Measurements from ENCODE around the gene HDAC7. TPM values are rescaled to one million over a fixed set of nuclear protein-coding genes. Genes with fewer than 3 reads are reported as not detected.

The HDAC7 gene
- total and polyA plus RNA-seq, 2 experiments from 2014 or later, result 41.3 to 60.1 TPM

DNA sequence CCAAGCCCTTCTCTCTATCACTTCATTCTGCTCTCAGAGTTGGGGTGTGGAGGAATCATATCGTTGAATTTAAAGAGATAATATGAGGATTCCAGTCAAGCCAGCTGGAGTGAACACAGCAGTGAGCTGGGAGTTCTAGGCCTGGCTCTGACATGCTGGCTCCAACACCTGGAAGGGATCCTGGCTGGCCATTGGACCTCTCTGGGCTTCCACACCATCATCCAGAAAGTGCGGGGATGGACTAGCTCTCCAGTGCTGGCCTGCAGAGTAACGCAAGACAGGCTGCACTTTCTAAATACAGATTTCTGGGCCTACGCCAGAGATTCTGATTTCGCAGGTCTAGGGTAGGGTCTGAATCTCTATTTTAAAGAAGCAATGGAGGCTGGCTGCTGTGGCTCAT lies 34.8 kb upstream of the HDAC7 start (continued):
- TF ChIP-seq ZNF331 (CRISPR knock-in tag; IDR thresholded peaks at IDR 0.05; ENCODE audit: low read depth) (no peak), JUNB (IDR thresholded peaks at IDR 0.05; ENCODE audit: unreplicated experiment) (no peak), EZH2phosphoT487 (IDR thresholded peaks at IDR 0.05; ENCODE audit: unreplicated experiment) (no peak)
- TF ChIP-seq, protein P1, sequence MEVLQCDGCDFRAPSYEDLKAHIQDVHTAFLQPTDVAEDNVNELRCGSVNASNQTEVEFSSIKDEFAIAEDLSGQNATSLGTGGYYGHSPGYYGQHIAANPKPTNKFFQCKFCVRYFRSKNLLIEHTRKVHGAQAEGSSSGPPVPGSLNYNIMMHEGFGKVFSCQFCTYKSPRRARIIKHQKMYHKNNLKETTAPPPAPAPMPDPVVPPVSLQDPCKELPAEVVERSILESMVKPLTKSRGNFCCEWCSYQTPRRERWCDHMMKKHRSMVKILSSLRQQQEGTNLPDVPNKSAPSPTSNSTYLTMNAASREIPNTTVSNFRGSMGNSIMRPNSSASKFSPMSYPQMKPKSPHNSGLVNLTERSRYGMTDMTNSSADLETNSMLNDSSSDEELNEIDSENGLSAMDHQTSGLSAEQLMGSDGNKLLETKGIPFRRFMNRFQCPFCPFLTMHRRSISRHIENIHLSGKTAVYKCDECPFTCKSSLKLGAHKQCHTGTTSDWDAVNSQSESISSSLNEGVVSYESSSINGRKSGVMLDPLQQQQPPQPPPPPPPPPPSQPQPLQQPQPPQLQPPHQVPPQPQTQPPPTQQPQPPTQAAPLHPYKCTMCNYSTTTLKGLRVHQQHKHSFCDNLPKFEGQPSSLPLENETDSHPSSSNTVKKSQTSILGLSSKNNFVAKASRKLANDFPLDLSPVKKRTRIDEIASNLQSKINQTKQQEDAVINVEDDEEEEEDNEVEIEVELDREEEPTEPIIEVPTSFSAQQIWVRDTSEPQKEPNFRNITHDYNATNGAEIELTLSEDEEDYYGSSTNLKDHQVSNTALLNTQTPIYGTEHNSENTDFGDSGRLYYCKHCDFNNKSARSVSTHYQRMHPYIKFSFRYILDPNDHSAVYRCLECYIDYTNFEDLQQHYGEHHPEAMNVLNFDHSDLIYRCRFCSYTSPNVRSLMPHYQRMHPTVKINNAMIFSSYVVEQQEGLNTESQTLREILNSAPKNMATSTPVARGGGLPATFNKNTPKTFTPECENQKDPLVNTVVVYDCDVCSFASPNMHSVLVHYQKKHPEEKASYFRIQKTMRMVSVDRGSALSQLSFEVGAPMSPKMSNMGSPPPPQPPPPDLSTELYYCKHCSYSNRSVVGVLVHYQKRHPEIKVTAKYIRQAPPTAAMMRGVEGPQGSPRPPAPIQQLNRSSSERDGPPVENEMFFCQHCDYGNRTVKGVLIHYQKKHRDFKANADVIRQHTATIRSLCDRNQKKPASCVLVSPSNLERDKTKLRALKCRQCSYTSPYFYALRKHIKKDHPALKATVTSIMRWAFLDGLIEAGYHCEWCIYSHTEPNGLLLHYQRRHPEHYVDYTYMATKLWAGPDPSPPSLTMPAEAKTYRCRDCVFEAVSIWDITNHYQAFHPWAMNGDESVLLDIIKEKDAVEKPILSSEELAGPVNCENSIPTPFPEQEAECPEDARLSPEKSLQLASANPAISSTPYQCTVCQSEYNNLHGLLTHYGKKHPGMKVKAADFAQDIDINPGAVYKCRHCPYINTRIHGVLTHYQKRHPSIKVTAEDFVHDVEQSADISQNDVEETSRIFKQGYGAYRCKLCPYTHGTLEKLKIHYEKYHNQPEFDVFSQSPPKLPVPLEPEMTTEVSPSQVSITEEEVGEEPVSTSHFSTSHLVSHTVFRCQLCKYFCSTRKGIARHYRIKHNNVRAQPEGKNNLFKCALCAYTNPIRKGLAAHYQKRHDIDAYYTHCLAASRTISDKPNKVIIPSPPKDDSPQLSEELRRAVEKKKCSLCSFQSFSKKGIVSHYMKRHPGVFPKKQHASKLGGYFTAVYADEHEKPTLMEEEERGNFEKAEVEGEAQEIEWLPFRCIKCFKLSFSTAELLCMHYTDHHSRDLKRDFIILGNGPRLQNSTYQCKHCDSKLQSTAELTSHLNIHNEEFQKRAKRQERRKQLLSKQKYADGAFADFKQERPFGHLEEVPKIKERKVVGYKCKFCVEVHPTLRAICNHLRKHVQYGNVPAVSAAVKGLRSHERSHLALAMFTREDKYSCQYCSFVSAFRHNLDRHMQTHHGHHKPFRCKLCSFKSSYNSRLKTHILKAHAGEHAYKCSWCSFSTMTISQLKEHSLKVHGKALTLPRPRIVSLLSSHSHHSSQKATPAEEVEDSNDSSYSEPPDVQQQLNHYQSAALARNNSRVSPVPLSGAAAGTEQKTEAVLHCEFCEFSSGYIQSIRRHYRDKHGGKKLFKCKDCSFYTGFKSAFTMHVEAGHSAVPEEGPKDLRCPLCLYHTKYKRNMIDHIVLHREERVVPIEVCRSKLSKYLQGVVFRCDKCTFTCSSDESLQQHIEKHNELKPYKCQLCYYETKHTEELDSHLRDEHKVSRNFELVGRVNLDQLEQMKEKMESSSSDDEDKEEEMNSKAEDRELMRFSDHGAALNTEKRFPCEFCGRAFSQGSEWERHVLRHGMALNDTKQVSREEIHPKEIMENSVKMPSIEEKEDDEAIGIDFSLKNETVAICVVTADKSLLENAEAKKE (CRISPR knock-in tag; IDR thresholded peaks at IDR 0.05), result no peak

DNA sequence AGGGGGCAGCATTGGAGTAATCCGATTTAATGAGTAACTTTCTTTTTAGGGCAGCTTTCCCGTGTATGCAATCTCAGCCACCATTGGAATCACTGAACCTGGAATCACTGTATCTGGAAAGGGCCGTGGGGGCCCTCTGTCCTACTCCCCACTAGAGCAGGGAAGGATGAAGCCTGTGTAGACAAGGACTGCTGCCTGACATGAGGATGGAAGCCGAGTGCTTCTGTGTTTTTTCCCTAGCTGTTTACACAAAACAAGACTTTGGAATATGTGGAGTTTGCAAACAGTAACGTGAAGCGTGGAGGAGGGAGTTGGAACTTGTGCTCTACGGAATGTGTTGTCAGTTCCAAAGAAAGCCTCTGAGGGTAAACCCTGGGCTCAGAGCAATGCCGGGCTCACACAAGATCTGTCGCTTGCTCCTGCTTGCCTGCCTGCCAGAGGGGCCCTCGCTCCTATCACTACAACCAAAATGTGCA lies 32.4 kb upstream of the HDAC7 start:
- Mint-ChIP-seq H3K36me3 (ENCODE audit: low read depth) (no peaks in the 10 kb centered on the region), H3K27me3 (ENCODE audit: insufficient read depth, low read depth, poor library complexity) (peaks cover 11% of the 10 kb centered on the region), H3K9me3 (no peaks in the 10 kb centered on the region), H3K4me3 (no peak overlapping the region), H3K27ac (no peak overlapping the region), H3K4me1 (peaks cover 20% of the 10 kb centered on the region)
- Histone ChIP-seq H3K36me3 (ENCODE audit: insufficient read depth) (no peaks in the 10 kb centered on the region), H3K79me2 (replicated peaks; ENCODE audit: insufficient read depth) (no peaks in the 10 kb centered on the region), H4K20me1 (replicated peaks; ENCODE audit: insufficient read depth) (no peaks in the 10 kb centered on the region; the same call in none of the 2 replicates), H3K4me1 (ENCODE audit: insufficient read depth) (no peaks in the 10 kb centered on the region), H3K4me3 (no peak overlapping the region), H3K27ac (ENCODE audit: low read depth) (no peak overlapping the region), H2AFZ (no peak overlapping the region), H3F3A (replicated peaks; ENCODE audit: low read depth) (no peaks in the 10 kb centered on the region), H3K4me2 (no peak overlapping the region), H3K9me2 (ENCODE audit: insufficient read depth) (no peaks in the 10 kb centered on the region; the same call in 1 of the 2 replicates), H3K27me3 (ENCODE audit: insufficient read depth) (no peaks in the 10 kb centered on the region)
- DNase-seq (ENCODE audit: low spot score) (no peak), ATAC-seq (peak; percentile 61)
- TF ChIP-seq, protein P2, sequence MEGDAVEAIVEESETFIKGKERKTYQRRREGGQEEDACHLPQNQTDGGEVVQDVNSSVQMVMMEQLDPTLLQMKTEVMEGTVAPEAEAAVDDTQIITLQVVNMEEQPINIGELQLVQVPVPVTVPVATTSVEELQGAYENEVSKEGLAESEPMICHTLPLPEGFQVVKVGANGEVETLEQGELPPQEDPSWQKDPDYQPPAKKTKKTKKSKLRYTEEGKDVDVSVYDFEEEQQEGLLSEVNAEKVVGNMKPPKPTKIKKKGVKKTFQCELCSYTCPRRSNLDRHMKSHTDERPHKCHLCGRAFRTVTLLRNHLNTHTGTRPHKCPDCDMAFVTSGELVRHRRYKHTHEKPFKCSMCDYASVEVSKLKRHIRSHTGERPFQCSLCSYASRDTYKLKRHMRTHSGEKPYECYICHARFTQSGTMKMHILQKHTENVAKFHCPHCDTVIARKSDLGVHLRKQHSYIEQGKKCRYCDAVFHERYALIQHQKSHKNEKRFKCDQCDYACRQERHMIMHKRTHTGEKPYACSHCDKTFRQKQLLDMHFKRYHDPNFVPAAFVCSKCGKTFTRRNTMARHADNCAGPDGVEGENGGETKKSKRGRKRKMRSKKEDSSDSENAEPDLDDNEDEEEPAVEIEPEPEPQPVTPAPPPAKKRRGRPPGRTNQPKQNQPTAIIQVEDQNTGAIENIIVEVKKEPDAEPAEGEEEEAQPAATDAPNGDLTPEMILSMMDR (conservative IDR thresholded peaks at IDR 0.05; ENCODE audit: low read depth in 2 of 2), result no peak
- no peak for TF ChIP-seq POLR2AphosphoS5 (IDR thresholded peaks at IDR 0.05; ENCODE audit: low read depth)
- no peak for TF ChIP-seq EZH2phosphoT487 (IDR thresholded peaks at IDR 0.05; ENCODE audit: unreplicated experiment)
- TF ChIP-seq, protein P3, sequence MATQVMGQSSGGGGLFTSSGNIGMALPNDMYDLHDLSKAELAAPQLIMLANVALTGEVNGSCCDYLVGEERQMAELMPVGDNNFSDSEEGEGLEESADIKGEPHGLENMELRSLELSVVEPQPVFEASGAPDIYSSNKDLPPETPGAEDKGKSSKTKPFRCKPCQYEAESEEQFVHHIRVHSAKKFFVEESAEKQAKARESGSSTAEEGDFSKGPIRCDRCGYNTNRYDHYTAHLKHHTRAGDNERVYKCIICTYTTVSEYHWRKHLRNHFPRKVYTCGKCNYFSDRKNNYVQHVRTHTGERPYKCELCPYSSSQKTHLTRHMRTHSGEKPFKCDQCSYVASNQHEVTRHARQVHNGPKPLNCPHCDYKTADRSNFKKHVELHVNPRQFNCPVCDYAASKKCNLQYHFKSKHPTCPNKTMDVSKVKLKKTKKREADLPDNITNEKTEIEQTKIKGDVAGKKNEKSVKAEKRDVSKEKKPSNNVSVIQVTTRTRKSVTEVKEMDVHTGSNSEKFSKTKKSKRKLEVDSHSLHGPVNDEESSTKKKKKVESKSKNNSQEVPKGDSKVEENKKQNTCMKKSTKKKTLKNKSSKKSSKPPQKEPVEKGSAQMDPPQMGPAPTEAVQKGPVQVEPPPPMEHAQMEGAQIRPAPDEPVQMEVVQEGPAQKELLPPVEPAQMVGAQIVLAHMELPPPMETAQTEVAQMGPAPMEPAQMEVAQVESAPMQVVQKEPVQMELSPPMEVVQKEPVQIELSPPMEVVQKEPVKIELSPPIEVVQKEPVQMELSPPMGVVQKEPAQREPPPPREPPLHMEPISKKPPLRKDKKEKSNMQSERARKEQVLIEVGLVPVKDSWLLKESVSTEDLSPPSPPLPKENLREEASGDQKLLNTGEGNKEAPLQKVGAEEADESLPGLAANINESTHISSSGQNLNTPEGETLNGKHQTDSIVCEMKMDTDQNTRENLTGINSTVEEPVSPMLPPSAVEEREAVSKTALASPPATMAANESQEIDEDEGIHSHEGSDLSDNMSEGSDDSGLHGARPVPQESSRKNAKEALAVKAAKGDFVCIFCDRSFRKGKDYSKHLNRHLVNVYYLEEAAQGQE (IDR thresholded peaks at IDR 0.05; ENCODE audit: unreplicated experiment), result no peak
- TF ChIP-seq ZNF331 (CRISPR knock-in tag; IDR thresholded peaks at IDR 0.05; ENCODE audit: low read depth), result no peak

All from GM23338 (cell line).